ENCODE data around the gene ADAM20.

The ADAM20 gene

DNA sequence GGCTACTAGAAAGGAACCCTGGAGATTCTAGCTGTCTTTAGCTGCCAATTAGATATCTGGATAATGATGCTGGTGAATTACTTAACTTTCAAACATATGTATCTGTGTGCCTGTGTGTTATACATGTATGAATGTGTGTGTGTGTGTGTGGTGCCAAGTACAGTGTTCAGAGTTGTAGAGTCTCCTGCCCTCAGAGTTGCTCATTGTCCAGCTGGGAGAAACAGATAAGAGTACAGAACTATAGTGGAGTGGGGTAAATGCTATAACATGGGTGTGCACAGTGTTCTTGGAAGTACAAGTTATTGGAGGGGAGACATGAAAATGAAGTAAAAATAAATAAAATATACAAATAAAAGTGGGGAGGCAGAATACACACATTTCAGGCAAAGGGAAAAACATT, 23.6 kb upstream of the ADAM20 start:
- no peak overlapping the region for H3K4me3 ChIP-seq (ENCODE audit: control insufficient read depth, low read depth, low read length)
- no peak for DNase-seq (ENCODE audit: low read depth)
- TF ChIP-seq, protein P1, sequence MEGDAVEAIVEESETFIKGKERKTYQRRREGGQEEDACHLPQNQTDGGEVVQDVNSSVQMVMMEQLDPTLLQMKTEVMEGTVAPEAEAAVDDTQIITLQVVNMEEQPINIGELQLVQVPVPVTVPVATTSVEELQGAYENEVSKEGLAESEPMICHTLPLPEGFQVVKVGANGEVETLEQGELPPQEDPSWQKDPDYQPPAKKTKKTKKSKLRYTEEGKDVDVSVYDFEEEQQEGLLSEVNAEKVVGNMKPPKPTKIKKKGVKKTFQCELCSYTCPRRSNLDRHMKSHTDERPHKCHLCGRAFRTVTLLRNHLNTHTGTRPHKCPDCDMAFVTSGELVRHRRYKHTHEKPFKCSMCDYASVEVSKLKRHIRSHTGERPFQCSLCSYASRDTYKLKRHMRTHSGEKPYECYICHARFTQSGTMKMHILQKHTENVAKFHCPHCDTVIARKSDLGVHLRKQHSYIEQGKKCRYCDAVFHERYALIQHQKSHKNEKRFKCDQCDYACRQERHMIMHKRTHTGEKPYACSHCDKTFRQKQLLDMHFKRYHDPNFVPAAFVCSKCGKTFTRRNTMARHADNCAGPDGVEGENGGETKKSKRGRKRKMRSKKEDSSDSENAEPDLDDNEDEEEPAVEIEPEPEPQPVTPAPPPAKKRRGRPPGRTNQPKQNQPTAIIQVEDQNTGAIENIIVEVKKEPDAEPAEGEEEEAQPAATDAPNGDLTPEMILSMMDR (conservative IDR thresholded peaks at IDR 0.05; ENCODE audit: control insufficient read depth, insufficient read depth, low read depth, low read length), result no peak

DNA sequence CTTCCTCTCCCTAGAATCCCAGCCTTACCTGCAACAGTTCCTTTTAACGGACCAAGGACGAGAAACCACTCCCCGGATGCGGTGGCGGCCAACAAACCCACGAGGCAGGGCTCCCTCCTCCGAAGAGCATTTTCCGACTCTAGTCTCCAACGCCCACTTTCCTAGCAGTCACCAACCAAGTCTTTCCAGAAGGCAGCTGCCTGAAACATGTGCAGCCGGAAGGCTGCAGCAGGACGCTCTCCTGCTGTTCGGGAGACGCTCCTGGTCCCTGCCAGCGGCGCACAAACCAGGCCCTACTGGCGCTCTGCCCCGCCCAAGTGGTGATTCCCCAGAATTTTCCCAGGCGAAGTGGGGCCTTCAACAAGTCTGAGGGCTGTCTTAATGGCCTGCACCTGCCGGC, 21.1 kb upstream of the ADAM20 start:
- DNase-seq (ENCODE audit: low read depth), result peak; percentile 33
- H3K4me3 ChIP-seq (ENCODE audit: control insufficient read depth, low read depth, low read length), result peak overlapping the region; percentile 21
- TF ChIP-seq, protein P1 (conservative IDR thresholded peaks at IDR 0.05; ENCODE audit: control insufficient read depth, insufficient read depth, low read depth, low read length), result no peak

DNA sequence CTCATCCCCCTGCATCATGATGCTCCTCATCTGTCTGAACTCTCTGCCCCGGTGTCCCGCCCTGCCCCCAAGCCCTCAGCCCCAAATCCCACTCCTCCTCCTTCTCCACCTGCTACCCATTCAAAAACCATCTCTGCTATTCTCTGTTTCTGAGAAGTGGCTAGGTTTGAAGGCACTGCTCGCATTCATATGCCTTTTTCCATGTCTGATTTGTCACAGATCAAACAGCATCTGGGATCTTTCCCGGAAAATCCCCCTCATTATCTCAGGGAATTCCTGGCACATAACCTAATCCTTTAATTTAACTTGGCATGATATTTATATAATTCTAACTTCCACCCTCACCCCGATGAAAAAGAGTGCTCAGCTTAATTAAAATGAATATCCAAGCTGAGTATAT, 3.3 kb upstream of the ADAM20 start:
- no peak for DNase-seq (ENCODE audit: low read depth)
- TF ChIP-seq, protein P1 (conservative IDR thresholded peaks at IDR 0.05; ENCODE audit: control insufficient read depth, insufficient read depth, low read depth, low read length), result no peak
- H3K4me3 ChIP-seq (ENCODE audit: control insufficient read depth, low read depth, low read length), result no peak overlapping the region

DNA sequence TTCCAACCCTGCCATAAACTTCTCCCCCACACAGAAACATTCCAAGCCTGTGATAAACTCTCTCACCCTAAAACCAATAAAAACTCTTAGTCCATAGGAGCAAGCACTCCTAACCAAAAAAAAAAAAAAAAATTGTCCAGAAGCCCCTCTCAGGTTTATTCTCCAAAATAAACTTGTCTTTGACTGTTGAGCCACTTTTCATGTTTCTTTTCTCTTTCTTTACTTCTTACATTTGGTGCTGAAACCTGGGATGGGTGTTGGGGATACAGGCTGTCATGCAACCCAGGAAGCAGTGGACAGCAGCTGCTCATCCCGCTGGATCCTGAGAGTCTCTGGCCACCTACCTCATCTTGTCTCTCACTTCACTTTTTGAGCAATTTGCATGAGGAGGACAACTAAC, 2.0 kb upstream of the ADAM20 start:
- DNase-seq (ENCODE audit: low read depth), result no peak
- TF ChIP-seq, protein P1 (conservative IDR thresholded peaks at IDR 0.05; ENCODE audit: control insufficient read depth, insufficient read depth, low read depth, low read length), result no peak
- no peak overlapping the region for H3K4me3 ChIP-seq (ENCODE audit: control insufficient read depth, low read depth, low read length)

DNA sequence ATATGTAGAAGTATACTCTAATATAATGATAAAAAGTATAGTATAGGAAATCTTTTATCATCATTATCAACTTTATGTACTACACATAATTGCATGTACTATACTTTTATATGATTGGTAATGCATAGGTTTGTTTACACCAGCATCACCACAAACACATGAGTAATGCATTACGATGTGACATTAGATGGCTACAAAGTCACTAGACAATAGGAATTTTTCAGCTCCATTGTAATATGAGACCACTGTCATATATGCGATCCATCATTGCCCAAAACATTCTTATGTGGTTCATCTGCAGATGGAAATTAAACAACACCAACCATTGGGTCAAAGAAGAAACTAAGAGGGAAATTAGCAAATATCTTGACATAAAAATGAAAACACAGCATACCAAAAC, 4.4 kb downstream of the ADAM20 start:
- H3K4me3 ChIP-seq (ENCODE audit: control insufficient read depth, low read depth, low read length), result no peak overlapping the region
- no peak for DNase-seq (ENCODE audit: low read depth)
- TF ChIP-seq, protein P1 (conservative IDR thresholded peaks at IDR 0.05; ENCODE audit: control insufficient read depth, insufficient read depth, low read depth, low read length), result no peak

DNA sequence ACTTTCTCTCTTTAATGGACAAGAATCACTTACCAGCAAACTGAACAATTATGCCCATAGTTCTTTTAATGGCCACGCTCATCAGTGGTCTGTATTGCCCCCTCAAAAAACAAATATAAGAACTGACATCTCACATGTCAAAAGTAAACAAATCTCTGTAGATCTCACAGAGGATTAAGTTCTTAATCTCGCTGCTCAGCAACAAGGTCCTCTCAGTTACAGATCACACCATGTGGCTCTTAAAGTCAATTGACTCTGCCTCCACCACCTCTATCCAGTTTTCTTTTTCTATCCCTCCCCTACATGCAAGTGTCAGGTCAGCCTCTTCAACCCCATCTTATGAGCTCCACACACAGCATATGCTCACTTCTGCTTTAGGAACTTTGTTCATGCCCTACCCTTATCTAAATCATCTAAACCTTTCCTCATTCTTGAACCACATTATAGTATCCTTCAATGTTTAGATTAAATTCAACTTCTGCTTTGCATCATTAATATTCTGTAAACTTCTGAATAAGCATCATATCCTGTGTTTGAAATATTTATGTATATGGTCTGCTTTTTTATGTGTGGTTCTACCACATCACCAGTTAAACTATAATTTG, 7.2 kb downstream of the ADAM20 start:
- no peak for DNase-seq (ENCODE audit: low read depth)
- no peak overlapping the region for H3K4me3 ChIP-seq (ENCODE audit: control insufficient read depth, low read depth, low read length)
- TF ChIP-seq, protein P1 (conservative IDR thresholded peaks at IDR 0.05; ENCODE audit: control insufficient read depth, insufficient read depth, low read depth, low read length), result no peak

DNA sequence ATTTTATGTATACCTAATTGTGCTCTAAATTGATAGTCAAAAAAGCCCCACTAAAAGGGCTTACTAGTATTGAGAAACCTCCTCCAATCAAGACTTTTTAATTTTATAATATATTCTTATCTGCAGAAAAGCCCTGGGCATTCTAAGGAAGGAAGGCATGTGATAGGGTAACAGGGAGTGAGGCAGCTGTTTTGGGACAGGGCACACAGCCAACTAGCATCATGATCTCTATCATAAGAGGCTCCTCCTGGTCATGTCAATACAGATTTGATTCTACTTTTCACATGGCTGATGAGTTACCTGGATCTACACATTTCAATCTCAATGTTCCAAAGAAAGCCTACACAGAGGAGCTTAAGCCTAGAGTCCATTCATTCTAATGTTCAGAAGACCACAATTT, 9.1 kb downstream of the ADAM20 start:
- H3K4me3 ChIP-seq (ENCODE audit: control insufficient read depth, low read depth, low read length), result no peak overlapping the region
- TF ChIP-seq, protein P1 (conservative IDR thresholded peaks at IDR 0.05; ENCODE audit: control insufficient read depth, insufficient read depth, low read depth, low read length), result no peak
- no peak for DNase-seq (ENCODE audit: low read depth)

All from fibroblast of mammary gland (primary cell).